Measurements from ENCODE around the gene COL5A2.

The COL5A2 gene

GRCh38 chr2:189179570-189179950 is at the start of gene COL5A2:
COL5A2 (minus strand) TSS chr2:189179761; CDS start chr2:189179604, 157 bp downstream.
- DNase-seq, result no peak

- DNase-seq, result no peak
Measured at GRCh38 chr2:189226017-189226416, 46.5 kb upstream of the COL5A2 start.

GRCh38 chr2:189225032-189225431 is 45.5 kb upstream of the COL5A2 start:
- no peak for DNase-seq

GRCh38 chr2:189222468-189223105 is 43.0 kb upstream of the COL5A2 start:
- no peak for DNase-seq

GRCh38 chr2:189221811-189222467 is 42.4 kb upstream of the COL5A2 start:
- DNase-seq, result no peak

GRCh38 chr2:189218236-189218635 is 38.7 kb upstream of the COL5A2 start:
- DNase-seq, result no peak

GRCh38 chr2:189217541-189217940 is 38.0 kb upstream of the COL5A2 start:
- DNase-seq, result no peak

- no peak for DNase-seq
Measured at GRCh38 chr2:189217051-189217450, 37.5 kb upstream of the COL5A2 start.

GRCh38 chr2:189214484-189214883 is 34.9 kb upstream of the COL5A2 start:
- no peak for DNase-seq

GRCh38 chr2:189213250-189213649 is 33.7 kb upstream of the COL5A2 start:
- DNase-seq, result no peak

- DNase-seq, result no peak
Measured at GRCh38 chr2:189210250-189211087, 30.9 kb upstream of the COL5A2 start.

- no peak for DNase-seq
Measured at GRCh38 chr2:189208254-189208653, 28.7 kb upstream of the COL5A2 start.

GRCh38 chr2:189204322-189204941 is 24.9 kb upstream of the COL5A2 start:
- DNase-seq, result no peak

GRCh38 chr2:189203177-189203799 is 23.7 kb upstream of the COL5A2 start:
- no peak for DNase-seq

- DNase-seq, result no peak
Measured at GRCh38 chr2:189199797-189200196, 20.2 kb upstream of the COL5A2 start.

GRCh38 chr2:189192766-189193165 is 13.2 kb upstream of the COL5A2 start:
- DNase-seq, result no peak

- no peak for DNase-seq
Measured at GRCh38 chr2:189191766-189192165, 12.2 kb upstream of the COL5A2 start.

- no peak for DNase-seq
Measured at GRCh38 chr2:189190685-189191084, 11.1 kb upstream of the COL5A2 start.

- DNase-seq, result no peak
Measured at GRCh38 chr2:189188115-189188805, 8.7 kb upstream of the COL5A2 start.

- DNase-seq, result no peak
Measured at GRCh38 chr2:189183170-189183569, 3.6 kb upstream of the COL5A2 start.

GRCh38 chr2:189181706-189182105 is 2.1 kb upstream of the COL5A2 start:
- DNase-seq, result no peak

Measured in activated naive CD4-positive, alpha-beta T cell treated with anti-CD3 and anti-CD28 coated beads, Interleukin-2, amount 50 U/mL, for 16 hours (primary cell).